Measurements from ENCODE around the gene DPPA2. TPM values are rescaled to one million over a fixed set of nuclear protein-coding genes. Genes with fewer than 3 reads are reported as not detected.

DPPA2 gene
- total and polyA plus RNA-seq, 8 donors, result not detected

DNA sequence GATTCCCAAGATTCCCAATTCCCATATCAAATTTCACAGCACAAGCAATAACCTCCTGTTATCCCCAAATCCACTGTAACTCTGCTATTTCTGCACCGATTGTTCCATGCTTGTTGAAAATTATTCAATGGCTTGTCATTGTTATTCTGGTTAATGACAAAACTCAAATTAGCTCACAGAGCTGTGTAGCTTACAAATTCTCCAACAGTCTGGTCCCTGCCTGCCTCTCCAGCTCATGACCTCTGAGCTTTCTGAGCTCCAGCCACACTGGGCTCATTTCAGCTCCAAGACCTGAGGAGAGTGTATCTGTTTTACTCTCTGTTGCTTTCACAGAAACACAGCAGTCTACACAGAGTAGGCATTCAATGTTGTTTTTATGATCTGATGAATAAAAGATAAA is 3.3 kb downstream of the DPPA2 start:
- intact Hi-C loops (cut with DNase I; ENCODE audit: low total_unique reads), result no loop called here
- Histone ChIP-seq H3K36me3 (no peaks in the 10 kb centered on the region), H3K4me3 (no peak overlapping the region), H3K27me3 (no peaks in the 10 kb centered on the region), H3K27ac (no peak overlapping the region), H3K9me3 (peaks cover 0 to 6% (median 0%) of the 10 kb centered on the region in 4 donors), H3K4me1 (no peaks in the 10 kb centered on the region)
- WGBS, 5 donors, result 66 to 81% (median 71%) methylated on average over 1 of the region's 1 CpG
- no peak for DNase-seq
- TF ChIP-seq EP300 (IDR thresholded peaks at IDR 0.05) (no peak), POLR2A (IDR thresholded peaks at IDR 0.05) (no peak), POLR2AphosphoS5 (IDR thresholded peaks at IDR 0.05) (no peak)
- TF ChIP-seq, protein P1, sequence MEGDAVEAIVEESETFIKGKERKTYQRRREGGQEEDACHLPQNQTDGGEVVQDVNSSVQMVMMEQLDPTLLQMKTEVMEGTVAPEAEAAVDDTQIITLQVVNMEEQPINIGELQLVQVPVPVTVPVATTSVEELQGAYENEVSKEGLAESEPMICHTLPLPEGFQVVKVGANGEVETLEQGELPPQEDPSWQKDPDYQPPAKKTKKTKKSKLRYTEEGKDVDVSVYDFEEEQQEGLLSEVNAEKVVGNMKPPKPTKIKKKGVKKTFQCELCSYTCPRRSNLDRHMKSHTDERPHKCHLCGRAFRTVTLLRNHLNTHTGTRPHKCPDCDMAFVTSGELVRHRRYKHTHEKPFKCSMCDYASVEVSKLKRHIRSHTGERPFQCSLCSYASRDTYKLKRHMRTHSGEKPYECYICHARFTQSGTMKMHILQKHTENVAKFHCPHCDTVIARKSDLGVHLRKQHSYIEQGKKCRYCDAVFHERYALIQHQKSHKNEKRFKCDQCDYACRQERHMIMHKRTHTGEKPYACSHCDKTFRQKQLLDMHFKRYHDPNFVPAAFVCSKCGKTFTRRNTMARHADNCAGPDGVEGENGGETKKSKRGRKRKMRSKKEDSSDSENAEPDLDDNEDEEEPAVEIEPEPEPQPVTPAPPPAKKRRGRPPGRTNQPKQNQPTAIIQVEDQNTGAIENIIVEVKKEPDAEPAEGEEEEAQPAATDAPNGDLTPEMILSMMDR (IDR thresholded peaks at IDR 0.05), result no peak

DNA sequence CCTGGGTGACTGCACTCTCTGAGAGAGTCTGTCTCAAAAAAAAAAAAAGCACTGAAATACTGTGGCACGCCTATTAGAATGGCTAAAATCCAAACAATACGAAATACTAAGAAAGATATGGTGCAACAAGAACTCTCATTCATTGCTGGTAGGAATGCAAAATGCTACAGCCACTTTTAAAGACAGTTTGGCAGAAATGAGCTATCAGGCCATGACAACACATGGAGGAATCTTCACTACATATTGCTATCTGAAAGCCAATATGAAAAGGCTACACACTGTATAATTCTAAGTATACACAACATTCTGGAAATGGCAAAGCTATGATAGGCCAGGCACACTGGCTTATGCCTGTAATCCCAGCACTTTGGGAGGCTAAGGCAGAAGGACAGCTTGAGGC is 18.8 kb downstream of the DPPA2 start:
- intact Hi-C loops (cut with DNase I; ENCODE audit: low total_unique reads), result no loop called here
- Histone ChIP-seq H3K4me1 (no peaks in the 10 kb centered on the region), H3K9me3 (no peaks in the 10 kb centered on the region), H3K36me3 (no peaks in the 10 kb centered on the region), H3K4me3 (no peak overlapping the region), H3K27ac (no peak overlapping the region), H3K27me3 (no peaks in the 10 kb centered on the region)
- TF ChIP-seq POLR2A (IDR thresholded peaks at IDR 0.05), result no peak
- no peak for TF ChIP-seq POLR2AphosphoS5 (IDR thresholded peaks at IDR 0.05)
- TF ChIP-seq, protein P1 (IDR thresholded peaks at IDR 0.05), result no peak
- no peak for TF ChIP-seq EP300 (IDR thresholded peaks at IDR 0.05)
- no peak for DNase-seq
- WGBS, 5 donors, result 53 to 76% (median 61%) methylated on average over 2 of the region's 2 CpGs

DNA sequence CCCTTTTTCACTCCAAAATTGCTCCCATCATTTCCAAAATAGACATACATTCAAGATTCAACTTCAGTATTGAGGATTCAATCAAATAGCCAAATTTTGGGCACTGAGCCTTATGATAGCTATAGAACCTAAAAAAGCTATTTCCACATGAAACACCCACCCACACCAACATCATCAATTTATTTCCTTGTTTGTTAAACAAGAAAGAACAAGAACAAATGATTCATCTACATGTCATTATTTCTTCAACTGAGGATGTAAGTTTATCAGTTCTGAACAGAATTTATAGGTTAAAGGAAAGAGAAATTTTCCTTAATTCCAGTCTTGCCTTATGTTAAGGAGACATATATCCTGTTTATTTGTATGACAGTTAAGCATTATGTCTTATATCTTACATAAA is 32.2 kb downstream of the DPPA2 start:
- intact Hi-C loops (cut with DNase I; ENCODE audit: low total_unique reads), result no loop called here
- no peaks in the 10 kb centered on the region for H3K27me3 ChIP-seq
- TF ChIP-seq, protein P1 (IDR thresholded peaks at IDR 0.05), result no peak
- no peak for TF ChIP-seq POLR2A (IDR thresholded peaks at IDR 0.05)
- TF ChIP-seq EP300 (IDR thresholded peaks at IDR 0.05), result no peak
- no peak for TF ChIP-seq POLR2AphosphoS5 (IDR thresholded peaks at IDR 0.05)

DNA sequence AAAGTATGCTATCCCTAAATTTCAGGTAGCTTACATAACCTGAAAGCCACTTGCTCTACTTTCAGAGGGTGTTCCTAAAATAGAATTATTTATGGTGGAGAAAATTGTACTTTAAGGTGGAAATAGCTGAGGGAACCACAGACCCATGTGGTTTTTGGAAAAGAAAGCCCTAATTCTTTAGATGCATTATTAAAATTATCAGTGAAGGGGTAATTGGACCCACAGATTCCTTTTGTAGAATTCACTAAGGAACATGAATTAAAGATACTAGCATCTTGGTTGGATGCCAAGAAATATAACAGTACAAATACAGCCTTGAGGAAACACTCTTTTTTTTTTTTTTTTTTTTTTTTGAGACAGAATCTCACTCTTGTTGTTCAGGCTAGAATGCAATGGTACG is 37.8 kb downstream of the DPPA2 start:
- 69 to 85% (median 73%) methylated on average over 1 of the region's 1 CpG for WGBS, 5 donors
- no peaks in the 10 kb centered on the region for H3K36me3 ChIP-seq
- no peak overlapping the region for H3K4me3 ChIP-seq
- DNase-seq, result peak in 1 of 2 donors; percentile 19
- H3K27me3 ChIP-seq, result no peaks in the 10 kb centered on the region
- TF ChIP-seq POLR2A (IDR thresholded peaks at IDR 0.05) (no peak), POLR2AphosphoS5 (IDR thresholded peaks at IDR 0.05) (no peak), EP300 (IDR thresholded peaks at IDR 0.05) (no peak)
- TF ChIP-seq, protein P1 (IDR thresholded peaks at IDR 0.05), result no peak
- no peak overlapping the region for H3K27ac ChIP-seq
- intact Hi-C loops (cut with DNase I; ENCODE audit: low total_unique reads), result no loop called here
- no peaks in the 10 kb centered on the region for H3K9me3 ChIP-seq
- peaks cover 0 to 4% (median 0%) of the 10 kb centered on the region in 4 donors for H3K4me1 ChIP-seq

More for the DNA sequence above, 32.2 kb downstream of the DPPA2 start:
- H3K36me3 ChIP-seq, result no peaks in the 10 kb centered on the region
- no peaks in the 10 kb centered on the region for H3K4me1 ChIP-seq
- no peak overlapping the region for H3K27ac ChIP-seq
- no peak overlapping the region for H3K4me3 ChIP-seq
- DNase-seq, result no peak
- no peaks in the 10 kb centered on the region for H3K9me3 ChIP-seq
